HepG2 (cell line): ENCODE data around the gene CPT1A. TPM values are rescaled to one million over a fixed set of nuclear protein-coding genes. Genes with fewer than 3 reads are reported as not detected.

Experiments
- ARNTL ChIP-seq: sonication (generic); formaldehyde crosslinking; IDR thresholded peaks from 2 replicates; pipeline ENCODE4 v1.4.0; 2020; ENCODE audit warnings: mild to moderate bottlenecking, missing genetic modification reagents
- BATF2 ChIP-seq: sonication (generic); formaldehyde crosslinking; IDR thresholded peaks from 2 replicates; pipeline ENCODE4 v1.8.0; 2022; ENCODE audit warnings: mild to moderate bottlenecking, missing genetic modification reagents, moderate library complexity
- FOXA3 ChIP-seq: IDR thresholded peaks from 2 replicates; pipeline ENCODE4 v1.6.1; 2016; ENCODE audit warnings: missing genetic modification reagents, missing compliant biosample characterization
- GABPB1 ChIP-seq: IDR thresholded peaks from 2 replicates; pipeline ENCODE4 v1.6.1; 2016; ENCODE audit warnings: mild to moderate bottlenecking, missing genetic modification reagents, moderate library complexity, missing compliant biosample characterization
- MAX ChIP-seq: IDR thresholded peaks from 2 replicates; pipeline ENCODE4 v1.6.1; 2012; ENCODE audit warnings: inconsistent platforms
- MYC ChIP-seq: sonication (generic); formaldehyde crosslinking; IDR thresholded peaks from 2 replicates; pipeline ENCODE4 v1.9.0; 2021; ENCODE audit warnings: missing genetic modification reagents, borderline replicate concordance
- NCOA1 ChIP-seq: sonication (generic); formaldehyde crosslinking; IDR thresholded peaks from 2 replicates; pipeline ENCODE4 v1.9.0; 2021; ENCODE audit warnings: missing genetic modification reagents
- PHF8 ChIP-seq: sonication (generic); formaldehyde crosslinking; IDR thresholded peaks from 2 replicates; pipeline ENCODE4 v1.5.0; 2020; ENCODE audit warnings: missing genetic modification reagents
- RORA ChIP-seq: sonication (generic); formaldehyde crosslinking; IDR thresholded peaks from 2 replicates; pipeline ENCODE4 v1.5.0; 2020; ENCODE audit warnings: mild to moderate bottlenecking, missing genetic modification reagents, moderate library complexity
- SIN3A ChIP-seq: IDR thresholded peaks from 2 replicates; pipeline ENCODE4 v1.6.1; 2011; ENCODE audit warnings: low read depth, mild to moderate bottlenecking, control low read depth, low read length, borderline replicate concordance
- TFDP1 ChIP-seq: IDR thresholded peaks from 2 replicates; pipeline ENCODE4 v1.6.1; 2016; ENCODE audit warnings: missing compliant biosample characterization, missing genetic modification reagents, borderline replicate concordance
- TFE3 ChIP-seq: IDR thresholded peaks from 2 replicates; pipeline ENCODE4 v1.6.1; 2016
- ZBED4 ChIP-seq: sonication (generic); formaldehyde crosslinking; IDR thresholded peaks from 2 replicates; pipeline ENCODE4 v1.4.0; 2020; ENCODE audit warnings: missing genetic modification reagents, borderline replicate concordance
- ZNF251 ChIP-seq: sonication (generic); formaldehyde crosslinking; IDR thresholded peaks from 2 replicates; pipeline ENCODE4 v1.9.0; 2021; ENCODE audit warnings: mild to moderate bottlenecking, missing genetic modification reagents
- ZNF512B ChIP-seq: sonication (generic); formaldehyde crosslinking; IDR thresholded peaks from 2 replicates; pipeline ENCODE4 v1.5.1; 2020; ENCODE audit warnings: missing genetic modification reagents, mild to moderate bottlenecking, borderline replicate concordance
- ZNF605 ChIP-seq: sonication (generic); formaldehyde crosslinking; IDR thresholded peaks from 2 replicates; pipeline ENCODE4 v1.8.0; 2022; ENCODE audit warnings: mild to moderate bottlenecking, missing genetic modification reagents
- ZNF747 ChIP-seq: sonication (generic); formaldehyde crosslinking; IDR thresholded peaks from 2 replicates; pipeline ENCODE4 v1.8.1; 2023; ENCODE audit warnings: missing genetic modification reagents, mild to moderate bottlenecking, borderline replicate concordance
- ZNF782 ChIP-seq: sonication (generic); formaldehyde crosslinking; IDR thresholded peaks from 2 replicates; pipeline ENCODE4 v1.4.0; 2020; ENCODE audit warnings: missing genetic modification reagents, mild to moderate bottlenecking, borderline replicate concordance
- polyA plus RNA-seq, 8 experiments: library from polyadenylated mRNA; depleted of rRNA in 3 of 8; stranded (reverse) in 7 of 8; unstranded in 1 of 8; fragments of >200 nt; fragmentation: Illumina TruSeq in 4 of 8; extraction: Trizol in 4 of 8; gene quantifications; 2 replicates each; pipeline versions ENCODE4 v1.2.1 to v1.2.3, GENCODE V29; 2011 to 2016; ENCODE audit warnings: low read depth in 4 of 8, missing spikeins in 1 of 8, mixed read lengths in 1 of 8; ENCODE audit not compliant: insufficient read depth in 1 of 8
- total RNA-seq, 5 experiments: library from RNA; depleted of rRNA; stranded (reverse); fragments of >200 nt; fragmentation: Illumina TruSeq; extraction: Trizol; gene quantifications; 2 replicates each; pipeline ENCODE4 v1.2.3, GENCODE V29; 2016; ENCODE audit warnings: low read depth in 1 of 5

Gene CPT1A
- total and polyA plus RNA-seq, 2 of the 13 experiments (the other 11 are each of a cell fraction or from before 2014, with no cell fraction given), result 7.0 to 7.1 TPM

GRCh38 chr11:68843703-68844312, 2.1 kb upstream of the CPT1A start (continued):
- TF ChIP-seq ZNF512B (CRISPR knock-in tag), result 0 out of 2 replicates have a peak, but pooled peaks have one; percentile 30
- no peak for TF ChIP-seq ZNF251 (CRISPR knock-in tag)
- peak; percentile 90 for TF ChIP-seq MAX
- no peak for TF ChIP-seq RORA (CRISPR knock-in tag)
- 0 out of 2 replicates have a peak, but pooled peaks have one; percentile 43 for TF ChIP-seq ZNF747
- peak; percentile 61 for TF ChIP-seq FOXA3 (CRISPR knock-in tag)
- peak; percentile 80; the same call in 1 of the 2 replicates for TF ChIP-seq ZNF605 (CRISPR knock-in tag)
- TF ChIP-seq ZBED4, result no peak
- peak; percentile 92 for TF ChIP-seq GABPB1 (CRISPR knock-in tag)
- peak; percentile 53; the same call in 1 of the 2 replicates for TF ChIP-seq BATF2 (CRISPR knock-in tag)
- TF ChIP-seq TFE3, result peak; percentile 76
- peak; percentile 92 for TF ChIP-seq TFDP1 (CRISPR knock-in tag)
- peak; percentile 77 for TF ChIP-seq ARNTL (CRISPR knock-in tag)
- peak; percentile 69 for TF ChIP-seq PHF8
- TF ChIP-seq ZNF782 (CRISPR knock-in tag), result no peak
- TF ChIP-seq SIN3A, result no peak
- TF ChIP-seq MYC (CRISPR knock-in tag), result peak; percentile 72
- peak; percentile 33; the same call in 1 of the 2 replicates for TF ChIP-seq NCOA1
